GM12873 (cell line): ENCODE data around the gene CTBP2.

ENCODE experiments used
- CTCF ChIP-seq: IDR thresholded peaks from 2 replicates; pipeline ENCODE4 v1.5.1; 2012; ENCODE audit warnings: low read depth, mild to moderate bottlenecking, moderate library complexity, low read length, control low read depth; ENCODE audit not compliant: insufficient read depth; ENCODE audit errors: missing control alignments

The CTBP2 gene

GRCh38 chr10:124996127-124996853 lies 164.1 kb downstream of the CTBP2 start:
- no peak for TF ChIP-seq CTCF

DNA sequence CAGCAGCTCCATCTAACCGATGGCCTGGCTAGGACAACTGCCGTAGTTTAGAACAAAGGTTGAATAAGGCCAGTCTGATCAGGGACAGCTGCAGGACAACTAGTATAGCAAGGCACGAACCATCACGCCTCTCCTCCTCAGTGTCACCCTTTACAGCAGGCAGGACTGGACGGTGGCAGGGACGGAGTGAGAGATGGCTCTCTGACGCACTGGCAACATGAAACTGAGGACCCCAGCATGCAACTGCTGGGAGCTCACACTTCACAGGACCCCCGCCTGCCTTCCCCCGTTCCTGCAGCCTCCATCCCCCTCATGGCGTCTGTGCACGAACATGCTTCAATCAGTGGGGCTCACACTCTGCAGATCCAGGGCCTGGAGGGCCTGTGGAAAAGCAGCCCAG lies 164.8 kb downstream of the CTBP2 start:
- TF ChIP-seq CTCF = no peak

GRCh38 chr10:124994573-124995473 lies 165.5 kb downstream of the CTBP2 start:
- TF ChIP-seq CTCF = no peak

DNA sequence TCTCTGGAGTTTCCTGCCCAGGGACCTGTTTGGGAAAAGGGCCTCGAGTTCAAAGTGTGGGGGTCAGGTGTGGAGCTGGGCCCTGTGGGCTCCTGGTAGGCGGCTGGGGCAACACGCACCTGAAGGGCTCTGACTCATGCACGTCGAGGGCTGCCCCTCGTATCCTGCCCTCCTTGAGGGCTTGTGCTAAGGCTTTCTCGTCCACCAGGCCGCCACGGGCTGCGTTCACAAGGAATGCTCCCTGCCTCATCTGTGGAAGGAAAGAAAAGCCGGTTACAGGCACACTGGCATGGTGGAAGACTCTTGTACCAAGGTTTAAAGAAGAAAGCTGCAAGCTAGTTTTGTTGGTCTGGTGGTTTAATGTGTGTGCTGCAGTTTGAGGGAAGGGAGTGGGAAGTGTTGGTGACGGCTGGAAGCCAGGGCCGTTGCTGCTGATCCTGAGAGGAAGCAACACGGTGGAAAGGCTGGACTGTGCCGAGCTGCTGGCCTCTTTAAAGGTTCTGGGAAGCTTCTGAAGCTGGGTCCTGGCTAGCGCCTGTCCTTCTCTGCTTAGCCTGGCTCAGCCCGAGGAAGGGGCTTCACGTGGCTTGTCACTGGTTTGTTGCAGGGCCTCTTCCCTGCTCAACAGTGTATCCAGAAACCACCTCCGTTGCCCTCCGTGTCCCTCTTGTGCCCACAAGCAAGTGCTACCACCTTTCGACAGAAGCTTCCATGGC lies 166.5 kb downstream of the CTBP2 start:
- no peak for TF ChIP-seq CTCF

GRCh38 chr10:124993345-124993708 lies 167.0 kb downstream of the CTBP2 start:
- TF ChIP-seq CTCF = no peak

GRCh38 chr10:124992462-124993344 lies 167.7 kb downstream of the CTBP2 start:
- TF ChIP-seq CTCF = peak; percentile 58

GRCh38 chr10:124991835-124992234 lies 168.5 kb downstream of the CTBP2 start:
- no peak for TF ChIP-seq CTCF
